HG02852 (cell line): ENCODE data around the gene CYP8B1.
"Not testable (repeated sequence)": the region's sequence is repeated elsewhere in the genome, so short reads cannot be mapped to it uniquely, and the experiment has no call there.

Source experiments
- ATAC-seq: cut with Tn5 transposase; IDR thresholded peaks from one replicate; pipeline ENCODE4 v1.9.1; 2021; ENCODE audit warnings: mild to moderate bottlenecking, moderate library complexity; ENCODE audit not compliant: unreplicated experiment

CYP8B1 gene

GRCh38 chr3:42887084-42887483 is 11.4 kb upstream of the CYP8B1 start:
- no peak for ATAC-seq

DNA sequence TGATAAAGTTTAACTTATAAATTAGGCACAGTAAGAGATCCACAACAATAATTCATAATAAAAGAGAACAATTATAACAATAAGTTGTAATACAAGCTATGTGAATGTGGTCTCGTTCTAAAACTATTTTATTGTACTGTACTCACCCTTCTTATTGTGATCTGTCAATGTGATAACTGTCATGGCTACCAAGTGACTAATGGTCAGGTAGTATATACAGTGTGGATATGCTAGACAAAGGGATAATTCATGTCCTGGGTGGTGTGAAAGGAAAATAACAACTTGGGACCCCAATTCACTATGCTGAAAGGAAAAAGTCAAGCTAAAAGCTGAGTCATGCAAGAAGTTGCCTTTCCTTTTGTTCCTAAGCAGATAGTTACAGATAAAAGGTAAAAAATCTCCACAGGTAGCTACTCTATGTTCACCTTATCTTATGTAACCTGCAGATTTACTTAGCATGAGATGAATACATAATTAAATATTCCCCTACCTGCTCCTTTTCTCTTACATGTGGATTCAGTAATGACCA is 10.7 kb upstream of the CYP8B1 start:
- no peak for ATAC-seq

- no peak for ATAC-seq
Measured at GRCh38 chr3:42884324-42884723, 8.6 kb upstream of the CYP8B1 start.

GRCh38 chr3:42883251-42883930 is 7.7 kb upstream of the CYP8B1 start:
- not testable (repeated sequence) for ATAC-seq

GRCh38 chr3:42880601-42881451 is 5.1 kb upstream of the CYP8B1 start:
- peak; percentile 99 for ATAC-seq

GRCh38 chr3:42880183-42880582 is 4.5 kb upstream of the CYP8B1 start:
- no peak for ATAC-seq

- no peak for ATAC-seq
Measured at GRCh38 chr3:42877881-42878280, 2.2 kb upstream of the CYP8B1 start.

GRCh38 chr3:42876940-42877720 is 1.5 kb upstream of the CYP8B1 start:
- no peak for ATAC-seq

GRCh38 chr3:42876401-42876800 is 722 bp upstream of the CYP8B1 start:
- ATAC-seq: no peak

- no peak for ATAC-seq
Measured at GRCh38 chr3:42874749-42875148, 930 bp downstream of the CYP8B1 start.

- ATAC-seq: no peak
Measured at GRCh38 chr3:42873221-42873982, 2.3 kb downstream of the CYP8B1 start.

DNA sequence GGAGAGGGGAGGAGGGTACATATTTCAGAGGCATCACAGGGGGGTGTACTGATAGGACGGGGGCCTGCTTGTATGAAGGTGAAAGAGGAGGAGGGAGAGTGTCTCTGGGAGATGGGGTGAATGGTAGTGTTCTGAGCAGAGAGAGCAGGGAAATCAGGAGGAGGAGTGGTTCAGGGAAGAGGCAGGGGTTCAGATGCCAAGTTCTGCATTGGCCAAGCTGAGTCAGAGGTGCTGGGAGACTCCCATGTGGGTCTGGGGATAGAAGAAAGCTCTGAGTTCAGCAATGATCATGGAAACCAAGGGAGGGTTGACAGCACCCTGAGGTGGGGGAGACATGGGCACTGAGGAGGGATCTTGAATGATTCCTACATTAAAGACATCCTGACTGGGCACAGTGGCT is 3.0 kb downstream of the CYP8B1 start:
- ATAC-seq: no peak

GRCh38 chr3:42871592-42872196 is 4.0 kb downstream of the CYP8B1 start:
- ATAC-seq: no peak

DNA sequence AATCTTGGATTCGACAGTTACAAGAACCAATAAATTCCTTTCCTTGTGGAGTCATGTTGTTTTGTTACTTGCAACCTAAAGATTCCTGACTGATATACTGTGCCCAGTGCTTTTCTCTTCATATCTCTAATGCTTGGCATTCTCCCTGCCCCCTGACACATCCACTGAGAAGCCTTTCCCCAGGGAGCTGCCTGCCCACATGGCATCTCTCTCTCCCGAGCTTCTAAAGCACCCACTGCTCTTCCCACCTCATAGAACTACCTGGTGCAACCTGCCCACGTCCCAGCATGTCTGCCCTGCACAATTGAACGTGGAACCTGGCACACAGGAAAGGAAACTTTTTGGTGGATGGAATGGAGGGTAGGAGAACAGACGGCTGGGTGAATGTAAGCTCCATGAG is 6.8 kb downstream of the CYP8B1 start:
- ATAC-seq: no peak

GRCh38 chr3:42867138-42867537 is 8.5 kb downstream of the CYP8B1 start:
- ATAC-seq: no peak

DNA sequence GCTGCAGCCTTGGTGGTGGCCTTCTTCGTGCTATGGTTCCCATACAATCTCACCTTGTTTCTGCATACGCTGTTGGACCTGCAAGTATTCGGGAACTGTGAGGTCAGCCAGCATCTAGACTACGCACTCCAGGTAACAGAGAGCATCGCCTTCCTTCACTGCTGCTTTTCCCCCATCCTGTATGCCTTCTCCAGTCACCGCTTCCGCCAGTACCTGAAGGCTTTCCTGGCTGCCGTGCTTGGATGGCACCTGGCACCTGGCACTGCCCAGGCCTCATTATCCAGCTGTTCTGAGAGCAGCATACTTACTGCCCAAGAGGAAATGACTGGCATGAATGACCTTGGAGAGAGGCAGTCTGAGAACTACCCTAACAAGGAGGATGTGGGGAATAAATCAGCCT is 10.4 kb downstream of the CYP8B1 start:
- no peak for ATAC-seq

DNA sequence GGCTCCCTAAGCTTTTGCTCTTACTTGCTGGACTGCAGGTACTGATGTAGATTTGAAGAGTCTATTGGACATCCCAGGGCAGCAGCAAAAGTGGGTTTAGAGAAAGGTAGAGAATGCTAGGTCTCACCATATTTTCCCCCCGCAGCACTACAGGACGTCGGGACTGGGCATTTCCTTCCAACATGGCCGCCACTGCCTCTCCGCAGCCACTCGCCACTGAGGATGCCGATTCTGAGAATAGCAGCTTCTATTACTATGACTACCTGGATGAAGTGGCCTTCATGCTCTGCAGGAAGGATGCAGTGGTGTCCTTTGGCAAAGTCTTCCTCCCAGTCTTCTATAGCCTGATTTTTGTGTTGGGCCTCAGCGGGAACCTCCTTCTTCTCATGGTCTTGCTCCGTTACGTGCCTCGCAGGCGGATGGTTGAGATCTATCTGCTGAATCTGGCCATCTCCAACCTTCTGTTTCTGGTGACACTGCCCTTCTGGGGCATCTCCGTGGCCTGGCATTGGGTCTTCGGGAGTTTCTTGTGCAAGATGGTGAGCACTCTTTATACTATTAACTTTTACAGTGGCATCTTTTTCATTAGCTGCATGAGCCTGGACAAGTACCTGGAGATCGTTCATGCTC is 11.2 kb downstream of the CYP8B1 start:
- ATAC-seq: no peak

- ATAC-seq: no peak
Measured at GRCh38 chr3:42856544-42856943, 19.1 kb downstream of the CYP8B1 start.

- ATAC-seq: no peak
Measured at GRCh38 chr3:42855547-42856380, 19.9 kb downstream of the CYP8B1 start.
